NCI-H2227 (cell line): ENCODE results near the gene KDM1A.
"Not testable (repeated sequence)": the region's sequence is repeated elsewhere in the genome, so short reads cannot be mapped to it uniquely, and the experiment has no call there.

ENCODE experiments used
- DNase-seq: peaks from one replicate; lab custom pipeline; 2025; ENCODE audit not compliant: unreplicated experiment; lab: John Stamatoyannopoulos, UW

The KDM1A gene

DNA sequence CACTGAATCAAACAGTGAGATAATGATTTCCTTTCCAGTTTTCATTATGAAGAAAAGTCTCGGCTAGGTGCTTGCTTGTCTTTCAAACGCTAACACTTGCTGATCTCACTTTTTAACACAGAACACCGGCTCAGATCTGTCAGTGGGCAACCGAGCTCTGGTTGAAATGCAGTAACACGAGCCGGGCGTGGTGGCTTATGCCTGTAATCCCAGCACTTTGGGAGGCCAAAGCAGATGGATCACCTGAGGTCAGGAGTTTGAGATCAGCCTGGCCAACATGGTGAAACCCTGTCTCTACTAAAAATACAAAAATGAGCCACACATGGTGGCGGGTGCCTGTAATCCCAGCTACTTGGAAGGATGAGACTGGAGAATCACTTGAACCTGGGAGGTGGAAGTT is 9.2 kb upstream of the KDM1A start:
- not testable (repeated sequence) for DNase-seq

DNA sequence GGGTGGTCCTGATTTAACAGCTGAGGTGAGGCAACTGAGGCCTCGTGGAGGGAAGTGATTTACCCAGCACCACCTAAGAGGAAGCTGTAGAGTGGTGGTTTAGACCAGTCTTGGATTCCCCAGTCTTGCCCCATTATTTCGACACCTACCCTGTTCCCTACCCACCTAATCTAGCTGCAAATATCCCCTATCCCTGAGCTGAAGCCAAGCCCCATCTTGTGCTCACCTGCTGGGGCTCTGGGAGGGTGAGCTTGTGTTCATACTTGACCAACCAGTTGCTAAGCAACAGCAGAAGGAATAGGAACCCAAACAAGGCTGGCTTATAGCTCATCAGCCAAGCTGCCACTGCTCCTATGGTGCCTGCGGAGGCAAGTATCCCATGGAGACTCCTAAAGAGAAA is 5.6 kb upstream of the KDM1A start:
- DNase-seq = peak; percentile 79

DNA sequence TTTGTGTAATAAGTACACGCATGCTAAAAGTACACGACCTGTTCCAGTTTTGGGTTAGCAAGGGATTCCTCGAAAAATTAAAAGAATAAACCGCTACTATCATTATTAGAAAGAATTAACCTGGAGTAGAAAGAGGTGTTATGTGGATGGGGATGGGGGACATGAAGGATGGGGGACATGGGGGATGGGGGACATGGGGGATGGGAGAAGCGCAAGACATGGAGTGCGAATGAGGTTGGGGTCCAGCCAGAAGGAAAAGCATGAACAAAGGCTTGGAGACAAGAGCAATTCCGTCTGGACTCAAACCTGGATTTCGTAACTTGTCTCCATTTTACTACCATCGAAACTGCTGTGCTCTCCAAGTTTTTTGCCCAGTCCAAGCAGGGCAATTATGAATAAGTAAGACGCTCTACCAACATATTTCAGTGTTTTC is 591 bp upstream of the KDM1A start:
- peak; percentile 59 for DNase-seq

DNA sequence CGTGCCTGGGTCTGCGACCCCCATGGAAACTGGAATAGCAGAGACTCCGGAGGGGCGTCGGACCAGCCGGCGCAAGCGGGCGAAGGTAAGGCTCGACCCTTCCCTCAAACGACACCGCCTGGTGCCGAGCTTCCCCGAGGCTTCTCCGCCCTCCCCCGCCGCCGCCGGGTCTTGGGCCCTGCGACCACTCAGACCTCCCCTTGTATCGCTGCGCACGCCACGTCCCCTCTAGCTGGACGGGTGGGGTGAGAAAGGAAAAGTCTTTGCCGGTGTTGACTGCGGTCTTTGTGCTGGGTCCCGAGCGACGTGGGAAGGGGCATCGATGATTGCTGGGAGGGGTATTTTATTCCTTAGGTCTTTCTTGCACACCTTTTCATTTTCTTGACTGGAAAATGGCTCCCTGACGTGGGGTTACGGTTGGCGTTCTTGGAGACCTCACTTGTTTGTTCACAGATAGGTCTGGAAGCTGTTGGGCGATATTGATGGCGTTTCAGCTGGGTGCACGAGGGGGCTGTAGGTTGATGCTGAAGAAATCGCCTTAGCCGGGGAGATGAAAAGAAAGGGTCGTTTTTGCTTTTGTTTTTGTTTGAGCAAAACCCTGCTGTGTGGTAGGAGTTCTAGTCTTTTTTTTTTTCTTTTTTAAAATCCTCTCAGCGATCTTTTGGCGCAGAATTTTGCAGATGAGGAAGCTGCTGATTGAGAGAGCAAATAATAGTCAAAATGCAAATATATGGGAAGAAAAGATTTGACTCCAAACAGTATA is 776 bp downstream of the KDM1A start:
- DNase-seq = peak; percentile 71

- peak; percentile 23 for DNase-seq
Measured at GRCh38 chr1:23020706-23021405, 1.6 kb downstream of the KDM1A start.

DNA sequence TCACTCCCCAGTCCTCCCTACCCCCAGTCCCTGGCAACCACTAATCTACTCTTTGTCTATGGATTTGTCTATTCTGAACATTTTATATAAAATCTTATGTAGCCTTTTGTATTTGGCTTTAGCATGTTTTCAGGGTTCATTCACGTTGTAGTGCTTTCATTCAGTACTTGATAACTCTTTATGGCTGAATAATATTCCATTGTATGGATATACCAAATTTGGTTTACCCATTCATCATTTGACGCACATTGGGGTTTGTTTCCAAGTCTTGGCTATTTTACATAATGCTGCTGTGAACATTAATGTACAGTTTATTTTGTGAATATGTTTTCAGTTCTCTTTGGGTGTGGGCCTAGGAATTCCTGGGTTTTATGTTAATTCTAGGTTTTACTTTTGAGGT is 2.6 kb downstream of the KDM1A start:
- no peak for DNase-seq

- DNase-seq = no peak
Measured at GRCh38 chr1:23023174-23023845, 4.0 kb downstream of the KDM1A start.

DNA sequence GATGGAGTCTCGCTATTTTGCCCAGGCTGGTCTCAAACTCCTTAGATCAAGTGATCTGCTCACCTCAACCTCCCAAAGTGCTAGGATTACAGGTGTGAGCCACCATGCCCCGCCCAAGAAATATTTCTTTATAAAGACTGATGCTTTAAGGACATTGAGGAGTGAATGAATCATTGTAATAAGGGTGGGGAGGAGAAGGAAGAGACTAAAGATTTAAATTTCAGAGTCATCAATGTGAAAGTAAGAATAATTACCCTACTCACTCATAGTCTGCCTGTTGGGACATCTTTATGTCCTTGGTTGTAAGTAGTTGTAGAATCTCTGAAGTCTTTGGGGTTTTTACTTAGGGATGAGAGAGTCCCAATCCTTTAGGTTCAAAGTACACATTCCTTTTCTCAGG is 7.3 kb downstream of the KDM1A start:
- DNase-seq = no peak

DNA sequence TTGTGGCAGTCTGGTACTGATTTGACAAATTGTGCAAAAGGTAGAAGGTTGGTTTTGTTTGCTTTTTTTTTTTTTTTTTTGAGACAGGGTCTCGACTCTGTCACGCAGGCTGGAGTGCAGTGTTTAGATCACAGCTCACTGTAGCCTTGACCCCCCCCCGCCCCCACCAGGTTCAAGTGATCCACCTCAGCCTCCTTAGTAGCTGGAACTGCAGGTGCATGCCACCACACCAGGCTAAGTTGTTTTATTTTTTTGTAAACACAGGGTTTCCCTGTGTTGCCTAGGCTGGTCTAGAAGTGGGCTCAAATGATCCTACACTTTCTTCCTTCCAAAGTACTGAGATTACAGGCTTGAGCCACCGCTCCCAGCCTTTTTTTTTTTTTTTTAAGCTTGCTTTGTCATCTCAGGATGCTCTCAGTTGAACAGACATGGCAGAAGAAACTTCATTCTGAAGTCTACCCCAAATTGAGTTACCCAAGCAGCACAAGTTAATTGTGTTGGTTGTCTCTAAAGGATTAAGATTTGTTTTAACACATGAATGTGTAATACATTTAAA is 8.2 kb downstream of the KDM1A start:
- DNase-seq = no peak

DNA sequence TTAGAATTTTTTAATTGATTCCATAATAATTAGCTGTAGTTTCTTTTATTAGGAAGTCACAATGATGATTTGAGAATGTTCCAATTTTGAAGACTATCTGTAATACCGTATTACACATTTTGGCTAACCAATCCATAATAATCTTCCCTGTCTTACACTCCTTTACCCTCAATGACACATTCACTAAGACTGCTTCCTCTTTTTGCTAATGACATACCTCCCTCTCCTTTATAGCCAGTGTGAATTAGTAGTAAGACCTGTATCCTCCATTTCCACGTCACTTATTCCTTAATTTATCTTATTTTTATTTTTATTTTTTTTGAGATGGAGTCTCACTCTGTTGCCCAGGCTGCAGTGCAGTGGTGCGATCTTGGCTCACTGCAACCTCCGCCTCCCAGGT is 10.1 kb downstream of the KDM1A start:
- no peak for DNase-seq

- DNase-seq = no peak
Measured at GRCh38 chr1:23035823-23036452, 16.7 kb downstream of the KDM1A start.

- no peak for DNase-seq
Measured at GRCh38 chr1:23037081-23037740, 17.9 kb downstream of the KDM1A start.

- no peak for DNase-seq
Measured at GRCh38 chr1:23039308-23039826, 20.1 kb downstream of the KDM1A start.

- DNase-seq = no peak
Measured at GRCh38 chr1:23040509-23040908, 21.2 kb downstream of the KDM1A start.

GRCh38 chr1:23044035-23044434 is 24.8 kb downstream of the KDM1A start:
- no peak for DNase-seq

- DNase-seq = no peak
Measured at GRCh38 chr1:23050201-23050600, 30.9 kb downstream of the KDM1A start.

- DNase-seq = no peak
Measured at GRCh38 chr1:23051290-23051909, 32.1 kb downstream of the KDM1A start.

GRCh38 chr1:23057301-23057700 is 38.0 kb downstream of the KDM1A start:
- no peak for DNase-seq

GRCh38 chr1:23062271-23062670 is 43.0 kb downstream of the KDM1A start:
- no peak for DNase-seq

GRCh38 chr1:23065385-23065784 is 46.1 kb downstream of the KDM1A start:
- no peak for DNase-seq
